Uterus (tissue), 2 donors: ENCODE measurements around the gene RAB22A.

Source experiments
- POLR2A ChIP-seq, 2 donors: fragments of 450-650 bp; IDR thresholded peaks; one replicate each; pipeline ENCODE4 v1.6.1; 2016; ENCODE audit warnings: antibody characterized with exemption in 2 of 2, mild to moderate bottlenecking in 1 of 2, moderate library complexity in 1 of 2
- TF ChIP-seq, protein P1 (sequence below), 4 experiments: fragments of 200-600 bp in 2 of 4; fragments of 450-650 bp in 2 of 4; sonication (generic) in 2 of 4; IDR thresholded peaks; one replicate each; pipeline ENCODE4 v1.5.1; 2016 to 2019; ENCODE audit warnings: antibody characterized with exemption in 4 of 4, mild to moderate bottlenecking in 2 of 4, moderate library complexity in 1 of 4

DNA sequence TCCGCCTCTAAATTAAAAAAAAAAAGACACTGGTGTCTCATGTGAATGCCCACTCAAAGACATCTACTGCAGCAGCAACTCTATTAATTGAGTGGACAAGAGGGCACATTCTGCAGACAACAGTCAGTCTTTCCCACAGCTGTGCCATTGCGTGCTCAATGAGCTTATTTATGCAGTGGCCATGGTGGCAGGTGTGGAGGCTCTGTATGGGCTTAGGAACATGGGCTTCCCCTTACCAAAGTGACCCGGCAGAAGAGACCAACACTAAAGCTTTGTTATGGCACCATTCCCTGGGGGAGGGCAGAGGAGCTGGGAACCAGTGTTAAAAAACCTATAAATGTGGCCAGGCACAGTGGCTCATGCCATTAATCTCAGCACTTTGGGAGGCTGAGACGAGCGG is 75.3 kb downstream of the RAB22A start:
- TF ChIP-seq, protein P1, sequence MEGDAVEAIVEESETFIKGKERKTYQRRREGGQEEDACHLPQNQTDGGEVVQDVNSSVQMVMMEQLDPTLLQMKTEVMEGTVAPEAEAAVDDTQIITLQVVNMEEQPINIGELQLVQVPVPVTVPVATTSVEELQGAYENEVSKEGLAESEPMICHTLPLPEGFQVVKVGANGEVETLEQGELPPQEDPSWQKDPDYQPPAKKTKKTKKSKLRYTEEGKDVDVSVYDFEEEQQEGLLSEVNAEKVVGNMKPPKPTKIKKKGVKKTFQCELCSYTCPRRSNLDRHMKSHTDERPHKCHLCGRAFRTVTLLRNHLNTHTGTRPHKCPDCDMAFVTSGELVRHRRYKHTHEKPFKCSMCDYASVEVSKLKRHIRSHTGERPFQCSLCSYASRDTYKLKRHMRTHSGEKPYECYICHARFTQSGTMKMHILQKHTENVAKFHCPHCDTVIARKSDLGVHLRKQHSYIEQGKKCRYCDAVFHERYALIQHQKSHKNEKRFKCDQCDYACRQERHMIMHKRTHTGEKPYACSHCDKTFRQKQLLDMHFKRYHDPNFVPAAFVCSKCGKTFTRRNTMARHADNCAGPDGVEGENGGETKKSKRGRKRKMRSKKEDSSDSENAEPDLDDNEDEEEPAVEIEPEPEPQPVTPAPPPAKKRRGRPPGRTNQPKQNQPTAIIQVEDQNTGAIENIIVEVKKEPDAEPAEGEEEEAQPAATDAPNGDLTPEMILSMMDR (IDR thresholded peaks at IDR 0.05), result no peak
- TF ChIP-seq POLR2A (IDR thresholded peaks at IDR 0.05), result no peak
